ENCODE data around the gene LAMC1. TPM values are rescaled to one million over a fixed set of nuclear protein-coding genes. Genes with fewer than 3 reads are reported as not detected.
A peak's percentile ranks its signal among the peaks of the same experiment; 100 is the strongest.

LAMC1 gene
- total RNA-seq, 1 donor from 2014 or later: 164 TPM

- Mint-ChIP-seq H3K36me3 (no peaks in the 10 kb centered on the region), H3K4me3 (peak overlapping the region; percentile 59), H3K4me1 (ENCODE audit: unreplicated experiment) (peaks cover 11% of the 10 kb centered on the region), H3K9me3 (no peaks in the 10 kb centered on the region), H3K27me3 (no peaks in the 10 kb centered on the region), H3K27ac (no peak overlapping the region)
- DNase-seq (ENCODE audit: extremely low spot score, unreplicated experiment): no peak
- no peak for TF ChIP-seq CTCF (conservative IDR thresholded peaks at IDR 0.05)
These were observed 3.4 kb upstream of the LAMC1 start for GRCh38 chr1:183019860-183020259.

DNA sequence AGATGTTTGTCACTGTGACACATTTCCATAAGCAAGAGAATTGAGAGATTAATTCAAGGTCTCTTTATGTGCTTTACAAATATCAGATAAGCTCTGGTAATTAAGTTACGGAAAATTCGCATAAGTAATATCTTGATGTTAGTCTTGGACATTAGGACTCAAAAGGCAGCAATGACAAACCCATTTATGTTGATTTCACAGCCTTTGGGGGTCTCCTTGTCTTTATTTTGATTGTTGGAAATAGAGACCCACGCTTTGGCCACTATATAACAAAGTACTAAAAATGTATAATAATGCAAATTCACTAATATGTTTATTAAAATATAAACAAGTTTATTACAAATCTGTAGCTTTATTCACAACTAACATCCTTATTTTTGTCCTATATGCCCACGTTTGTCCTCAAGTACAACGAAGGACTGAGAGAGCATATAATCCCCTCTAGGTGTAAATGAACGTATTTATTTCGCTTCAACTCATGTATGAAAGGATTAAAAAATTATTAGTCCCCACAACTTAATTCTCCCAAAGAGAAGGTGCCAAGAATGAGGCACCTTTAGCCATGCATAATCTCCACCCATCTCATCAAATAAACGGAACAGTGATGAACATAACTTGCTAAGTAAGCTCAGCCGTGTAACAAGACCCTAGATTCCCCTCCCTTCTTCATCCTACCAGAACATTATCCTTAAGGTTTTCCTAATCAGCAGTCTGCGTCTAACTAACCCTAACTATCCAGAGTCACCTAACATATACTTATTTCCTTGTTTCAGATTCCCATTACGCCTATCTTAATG lies 1.6 kb upstream of the LAMC1 start:
- H3K27me3 Mint-ChIP-seq: no peaks in the 10 kb centered on the region

DNA sequence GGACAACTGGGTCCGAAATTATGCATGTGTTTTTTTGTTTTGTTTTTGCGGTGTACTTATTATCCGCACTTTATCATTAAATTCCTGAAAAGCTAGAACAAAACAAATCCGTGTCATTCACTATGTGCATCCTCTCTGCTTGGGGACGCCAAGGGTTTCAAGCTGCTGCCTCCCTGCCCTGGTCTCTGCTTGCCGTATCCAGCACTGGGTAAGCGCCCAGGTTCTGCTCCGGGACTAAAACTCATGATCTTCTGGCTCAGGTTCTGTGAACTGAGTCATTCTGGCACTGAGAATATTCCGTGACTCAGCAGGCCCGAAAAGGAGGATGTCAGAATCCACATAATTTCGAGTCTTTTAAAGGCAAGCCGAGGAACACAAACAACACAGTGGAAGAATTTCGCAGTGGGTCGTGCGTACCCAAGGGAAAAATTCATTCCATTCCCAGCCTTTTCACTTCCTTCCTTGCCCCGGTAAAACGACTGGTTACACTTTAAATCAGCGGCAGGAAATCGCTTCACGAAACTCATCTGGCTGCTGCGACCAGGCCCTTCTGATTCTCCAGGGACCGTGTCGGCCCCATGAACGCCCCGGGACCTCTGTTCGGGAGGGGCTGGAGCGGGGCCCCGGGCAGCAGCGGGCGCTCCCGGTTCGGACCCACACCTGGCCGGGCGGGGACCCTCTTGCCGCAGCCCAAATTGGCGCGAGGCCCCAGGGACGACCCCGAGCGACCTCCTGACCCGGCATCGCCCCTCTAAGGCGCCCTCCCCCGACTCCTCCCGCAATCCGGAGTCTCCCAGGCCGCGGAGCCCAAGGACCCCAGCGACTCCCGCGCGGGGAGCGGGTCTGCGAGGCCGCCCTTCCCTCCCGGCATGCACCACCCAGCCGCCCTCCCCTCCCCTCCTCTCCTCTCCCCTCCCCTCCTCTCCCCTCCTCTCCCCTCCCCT lies 746 bp upstream of the LAMC1 start:
- peak; percentile 87 for DNase-seq (ENCODE audit: extremely low spot score, unreplicated experiment)
- no peaks in the 10 kb centered on the region for H3K36me3 Mint-ChIP-seq
- no peaks in the 10 kb centered on the region for H3K27me3 Mint-ChIP-seq
- H3K9me3 Mint-ChIP-seq: no peaks in the 10 kb centered on the region
- peaks cover 37% of the 10 kb centered on the region for H3K4me1 Mint-ChIP-seq (ENCODE audit: unreplicated experiment)
- no peak for TF ChIP-seq CTCF (conservative IDR thresholded peaks at IDR 0.05)
- peak overlapping the region; percentile 97 for H3K27ac Mint-ChIP-seq
- peak overlapping the region; percentile 92 for H3K4me3 Mint-ChIP-seq

More for the DNA sequence above, 1.6 kb upstream of the LAMC1 start:
- no peak for TF ChIP-seq CTCF (conservative IDR thresholded peaks at IDR 0.05)
- Mint-ChIP-seq H3K36me3 (no peaks in the 10 kb centered on the region), H3K9me3 (no peaks in the 10 kb centered on the region), H3K4me3 (peak overlapping the region; percentile 92), H3K27ac (peak overlapping the region; percentile 97), H3K4me1 (ENCODE audit: unreplicated experiment) (peaks cover 29% of the 10 kb centered on the region)
- DNase-seq (ENCODE audit: extremely low spot score, unreplicated experiment): no peak

- peak overlapping the region; percentile 94 for H3K27ac Mint-ChIP-seq
- peaks cover 2% of the 10 kb centered on the region for H3K36me3 Mint-ChIP-seq
- H3K27me3 Mint-ChIP-seq: no peaks in the 10 kb centered on the region
- DNase-seq (ENCODE audit: extremely low spot score, unreplicated experiment): peak; percentile 82
- H3K4me1 Mint-ChIP-seq (ENCODE audit: unreplicated experiment): peaks cover 49% of the 10 kb centered on the region
- peak; percentile 70 for TF ChIP-seq CTCF (conservative IDR thresholded peaks at IDR 0.05)
- H3K9me3 Mint-ChIP-seq: no peaks in the 10 kb centered on the region
- H3K4me3 Mint-ChIP-seq: peak overlapping the region; percentile 98
These were observed 539 bp downstream of the LAMC1 start for GRCh38 chr1:183023601-183024316.

DNA sequence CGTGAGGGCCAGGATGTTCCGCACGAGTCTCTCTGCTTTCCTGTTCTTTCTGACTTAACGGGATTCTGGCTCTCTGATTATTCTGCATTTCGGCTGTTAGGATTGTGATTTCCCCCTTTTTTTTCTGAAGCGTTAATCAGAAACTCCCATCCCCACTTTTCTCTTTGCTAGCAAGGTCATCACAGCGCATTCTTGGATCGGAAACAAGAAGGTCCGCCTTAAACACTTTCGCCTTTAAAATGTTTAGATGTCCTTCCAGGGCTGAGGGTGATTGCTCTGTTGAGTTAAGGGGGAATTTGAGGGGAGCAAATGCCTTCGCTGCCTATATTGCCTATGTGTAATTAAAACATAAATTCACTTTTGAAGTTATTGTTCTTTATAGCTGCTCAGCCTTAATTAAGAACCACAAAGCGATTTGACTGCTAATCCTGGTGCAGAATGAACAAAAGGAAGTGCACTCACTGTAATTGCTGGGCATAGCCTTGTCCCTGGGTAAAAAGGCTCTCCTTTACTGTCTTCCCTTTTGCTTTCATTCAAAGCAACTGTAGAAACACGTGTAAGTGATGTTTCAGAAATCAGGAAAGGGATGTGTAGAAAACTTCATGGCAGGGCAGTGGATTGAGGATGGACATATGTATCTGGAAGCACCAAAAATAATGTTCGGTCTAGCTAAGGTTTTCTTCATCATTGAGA lies 1.2 kb downstream of the LAMC1 start:
- H3K36me3 Mint-ChIP-seq: peaks cover 9% of the 10 kb centered on the region
- H3K4me1 Mint-ChIP-seq (ENCODE audit: unreplicated experiment): peaks cover 56% of the 10 kb centered on the region
- H3K27me3 Mint-ChIP-seq: no peaks in the 10 kb centered on the region
- no peaks in the 10 kb centered on the region for H3K9me3 Mint-ChIP-seq
- DNase-seq (ENCODE audit: extremely low spot score, unreplicated experiment): no peak
- H3K27ac Mint-ChIP-seq: peak overlapping the region; percentile 94
- no peak for TF ChIP-seq CTCF (conservative IDR thresholded peaks at IDR 0.05)
- peak overlapping the region; percentile 98 for H3K4me3 Mint-ChIP-seq
